ENCODE measurements around the gene KRT86. TPM values are rescaled to one million over a fixed set of nuclear protein-coding genes. Genes with fewer than 3 reads are reported as not detected.
"Not testable (repeated sequence)": the region's sequence is repeated elsewhere in the genome, so short reads cannot be mapped to it uniquely, and the experiment has no call there.

The KRT86 gene
- total RNA-seq, 1 donor from 2014 or later, result 0.34 TPM

- H3K9me3 Mint-ChIP-seq, result no peaks in the 10 kb centered on the region
- DNase-seq (ENCODE audit: low spot score), result no peak
- intact Hi-C loops (cut with micrococcal nuclease), result loop anchor here (5.0 kb wide), 1 partner anchor 53 kb away; no protein-coding TSS in a partner anchor
- H3K36me3 Mint-ChIP-seq (ENCODE audit: low read depth), result no peaks in the 10 kb centered on the region
- H3K4me1 Mint-ChIP-seq (ENCODE audit: low read depth), result peaks cover 3% of the 10 kb centered on the region
- H3K4me3 Mint-ChIP-seq (ENCODE audit: low read depth), result no peak overlapping the region
- no peak overlapping the region for H3K27ac Mint-ChIP-seq
- H3K27me3 Mint-ChIP-seq (ENCODE audit: low read depth), result peaks cover 48% of the 10 kb centered on the region
These were observed 1.2 kb downstream of the KRT86 start for GRCh38 chr12:52275686-52276085.

GRCh38 chr12:52277486-52278245, 3.2 kb downstream of the KRT86 start:
- Mint-ChIP-seq H3K4me1 (ENCODE audit: low read depth) (peaks cover 3% of the 10 kb centered on the region), H3K4me3 (ENCODE audit: low read depth) (no peak overlapping the region), H3K36me3 (ENCODE audit: low read depth) (no peaks in the 10 kb centered on the region), H3K27me3 (ENCODE audit: low read depth) (peaks cover 39% of the 10 kb centered on the region), H3K27ac (no peak overlapping the region), H3K9me3 (no peaks in the 10 kb centered on the region)
- no peak for DNase-seq (ENCODE audit: low spot score)
- intact Hi-C loops (cut with micrococcal nuclease), result loop anchor here (5.0 kb wide), 1 partner anchor 55 kb away; no protein-coding TSS in a partner anchor

GRCh38 chr12:52278575-52279421, 4.4 kb downstream of the KRT86 start:
- Mint-ChIP-seq H3K9me3 (no peaks in the 10 kb centered on the region), H3K4me3 (ENCODE audit: low read depth) (no peak overlapping the region), H3K27ac (no peak overlapping the region), H3K36me3 (ENCODE audit: low read depth) (no peaks in the 10 kb centered on the region), H3K27me3 (ENCODE audit: low read depth) (peaks cover 35% of the 10 kb centered on the region), H3K4me1 (ENCODE audit: low read depth) (peaks cover 3% of the 10 kb centered on the region)
- DNase-seq (ENCODE audit: low spot score), result peak; percentile 63
- intact Hi-C loops (cut with micrococcal nuclease), result loop anchor here (5.0 kb wide), 1 partner anchor 56 kb away; no protein-coding TSS in a partner anchor

GRCh38 chr12:52279422-52280318, 5.2 kb downstream of the KRT86 start:
- Mint-ChIP-seq H3K9me3 (no peaks in the 10 kb centered on the region), H3K36me3 (ENCODE audit: low read depth) (no peaks in the 10 kb centered on the region), H3K27ac (no peak overlapping the region), H3K27me3 (ENCODE audit: low read depth) (peaks cover 28% of the 10 kb centered on the region), H3K4me1 (ENCODE audit: low read depth) (peaks cover 3% of the 10 kb centered on the region), H3K4me3 (ENCODE audit: low read depth) (no peak overlapping the region)
- DNase-seq (ENCODE audit: low spot score), result no peak
- intact Hi-C loops (cut with micrococcal nuclease), result loop anchor here (5.0 kb wide), 1 partner anchor 57 kb away; no protein-coding TSS in a partner anchor

- no peak for DNase-seq (ENCODE audit: low spot score)
- peaks cover 3% of the 10 kb centered on the region for H3K4me1 Mint-ChIP-seq (ENCODE audit: low read depth)
- H3K9me3 Mint-ChIP-seq, result no peaks in the 10 kb centered on the region
- no peak overlapping the region for H3K4me3 Mint-ChIP-seq (ENCODE audit: low read depth)
- H3K36me3 Mint-ChIP-seq (ENCODE audit: low read depth), result no peaks in the 10 kb centered on the region
- intact Hi-C loops (cut with micrococcal nuclease), result no loop called here
- H3K27me3 Mint-ChIP-seq (ENCODE audit: low read depth), result peaks cover 24% of the 10 kb centered on the region
- H3K27ac Mint-ChIP-seq, result no peak overlapping the region
These were observed 5.9 kb downstream of the KRT86 start for GRCh38 chr12:52280319-52280795.

GRCh38 chr12:52280796-52281560, 6.5 kb downstream of the KRT86 start:
- H3K9me3 Mint-ChIP-seq, result no peaks in the 10 kb centered on the region
- intact Hi-C loops (cut with micrococcal nuclease), result no loop called here

GRCh38 chr12:52284562-52285171, 10.2 kb downstream of the KRT86 start:
- no peak for DNase-seq (ENCODE audit: low spot score)
- Mint-ChIP-seq H3K4me3 (ENCODE audit: low read depth) (no peak overlapping the region), H3K27me3 (ENCODE audit: low read depth) (peaks cover 6% of the 10 kb centered on the region), H3K27ac (no peak overlapping the region), H3K4me1 (ENCODE audit: low read depth) (peaks cover 10% of the 10 kb centered on the region), H3K9me3 (no peaks in the 10 kb centered on the region), H3K36me3 (ENCODE audit: low read depth) (no peaks in the 10 kb centered on the region)
- intact Hi-C loops (cut with micrococcal nuclease), result no loop called here

More at GRCh38 chr12:52280796-52281560, 6.5 kb downstream of the KRT86 start:
- peaks cover 24% of the 10 kb centered on the region for H3K27me3 Mint-ChIP-seq (ENCODE audit: low read depth)
- peaks cover 3% of the 10 kb centered on the region for H3K4me1 Mint-ChIP-seq (ENCODE audit: low read depth)
- H3K27ac Mint-ChIP-seq, result no peak overlapping the region
- H3K36me3 Mint-ChIP-seq (ENCODE audit: low read depth), result no peaks in the 10 kb centered on the region
- no peak overlapping the region for H3K4me3 Mint-ChIP-seq (ENCODE audit: low read depth)
- DNase-seq (ENCODE audit: low spot score), result no peak

- Mint-ChIP-seq H3K4me3 (ENCODE audit: low read depth) (no peak overlapping the region), H3K9me3 (no peaks in the 10 kb centered on the region), H3K27me3 (ENCODE audit: low read depth) (peaks cover 2% of the 10 kb centered on the region), H3K4me1 (ENCODE audit: low read depth) (peaks cover 10% of the 10 kb centered on the region), H3K36me3 (ENCODE audit: low read depth) (no peaks in the 10 kb centered on the region), H3K27ac (no peak overlapping the region)
- DNase-seq (ENCODE audit: low spot score), result no peak
- intact Hi-C loops (cut with micrococcal nuclease), result no loop called here
These were observed 10.8 kb downstream of the KRT86 start for GRCh38 chr12:52285172-52285745.

GRCh38 chr12:52285851-52286530, 11.5 kb downstream of the KRT86 start:
- no peak for DNase-seq (ENCODE audit: low spot score)
- Mint-ChIP-seq H3K4me3 (ENCODE audit: low read depth) (no peak overlapping the region), H3K4me1 (ENCODE audit: low read depth) (peaks cover 10% of the 10 kb centered on the region), H3K27ac (no peak overlapping the region), H3K9me3 (no peaks in the 10 kb centered on the region), H3K36me3 (ENCODE audit: low read depth) (no peaks in the 10 kb centered on the region), H3K27me3 (ENCODE audit: low read depth) (peaks cover 2% of the 10 kb centered on the region)
- intact Hi-C loops (cut with micrococcal nuclease), result no loop called here

GRCh38 chr12:52286857-52287785, 12.7 kb downstream of the KRT86 start:
- DNase-seq (ENCODE audit: low spot score); H3K27ac Mint-ChIP-seq; H3K27me3 Mint-ChIP-seq (ENCODE audit: low read depth); H3K36me3 Mint-ChIP-seq (ENCODE audit: low read depth); H3K4me1 Mint-ChIP-seq (ENCODE audit: low read depth); intact Hi-C loops (cut with micrococcal nuclease); H3K4me3 Mint-ChIP-seq (ENCODE audit: low read depth); H3K9me3 Mint-ChIP-seq: not testable (repeated sequence)
